B cell (primary cell): Measurements from ENCODE around the gene BID.

ENCODE experiments used
- EZH2 ChIP-seq: IDR thresholded peaks from 2 replicates; pipeline ENCODE4 v1.6.1; 2012; ENCODE audit warnings: borderline replicate concordance, low read depth, mild to moderate bottlenecking, moderate library complexity, low read length; ENCODE audit not compliant: insufficient read depth, poor library complexity, severe bottlenecking
- TF ChIP-seq, protein P1 (sequence below): fragments of 200-600 bp; IDR thresholded peaks from one replicate; pipeline ENCODE4 v1.8.0; 2022; ENCODE audit warnings: antibody characterized with exemption, mild to moderate bottlenecking

DNA sequence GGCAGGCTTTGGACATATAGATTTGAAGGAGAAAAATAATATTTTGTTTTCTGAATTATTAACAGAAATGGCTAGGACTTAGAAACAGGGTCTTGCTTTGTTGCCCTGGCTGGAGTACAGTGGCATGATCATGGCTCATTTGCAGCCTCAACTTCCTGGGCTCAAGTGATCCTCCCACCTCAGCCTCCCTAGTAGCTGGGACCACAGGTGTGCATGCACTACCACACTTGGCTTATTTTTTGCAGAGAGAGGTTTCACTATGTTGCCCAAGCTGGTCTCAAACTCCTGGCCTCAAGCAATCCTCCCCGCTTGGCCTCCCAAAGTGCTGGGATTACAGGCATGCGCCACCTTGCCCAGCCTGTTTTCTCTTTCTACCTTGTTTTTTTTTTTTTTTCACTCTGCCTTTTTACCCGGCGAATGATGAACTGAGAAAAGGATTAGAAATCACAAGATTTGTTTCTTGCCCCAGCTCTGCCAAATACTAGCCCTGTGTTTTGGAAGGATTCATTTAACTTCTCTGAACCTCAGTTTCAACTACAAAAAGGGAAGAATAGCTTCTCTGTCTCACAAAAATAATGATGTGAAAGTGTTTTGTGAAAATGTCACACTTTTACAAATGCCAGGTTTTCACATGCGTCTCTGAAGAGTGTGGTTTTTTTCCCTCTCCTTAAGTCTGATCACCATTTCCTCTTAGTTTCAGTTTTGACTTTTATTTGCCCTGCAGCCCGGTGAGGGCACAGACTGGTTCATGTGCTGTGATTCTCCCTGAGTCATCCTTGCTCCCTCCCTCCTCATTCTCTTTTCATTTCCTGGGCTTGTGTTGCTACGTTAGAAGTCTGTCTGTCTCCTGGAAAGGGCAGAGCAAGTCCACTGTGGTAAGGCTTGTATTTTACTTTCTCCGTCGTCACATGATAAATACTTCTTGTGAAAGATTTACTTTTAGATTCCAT is 68.0 kb downstream of the BID start:
- TF ChIP-seq, protein P1, sequence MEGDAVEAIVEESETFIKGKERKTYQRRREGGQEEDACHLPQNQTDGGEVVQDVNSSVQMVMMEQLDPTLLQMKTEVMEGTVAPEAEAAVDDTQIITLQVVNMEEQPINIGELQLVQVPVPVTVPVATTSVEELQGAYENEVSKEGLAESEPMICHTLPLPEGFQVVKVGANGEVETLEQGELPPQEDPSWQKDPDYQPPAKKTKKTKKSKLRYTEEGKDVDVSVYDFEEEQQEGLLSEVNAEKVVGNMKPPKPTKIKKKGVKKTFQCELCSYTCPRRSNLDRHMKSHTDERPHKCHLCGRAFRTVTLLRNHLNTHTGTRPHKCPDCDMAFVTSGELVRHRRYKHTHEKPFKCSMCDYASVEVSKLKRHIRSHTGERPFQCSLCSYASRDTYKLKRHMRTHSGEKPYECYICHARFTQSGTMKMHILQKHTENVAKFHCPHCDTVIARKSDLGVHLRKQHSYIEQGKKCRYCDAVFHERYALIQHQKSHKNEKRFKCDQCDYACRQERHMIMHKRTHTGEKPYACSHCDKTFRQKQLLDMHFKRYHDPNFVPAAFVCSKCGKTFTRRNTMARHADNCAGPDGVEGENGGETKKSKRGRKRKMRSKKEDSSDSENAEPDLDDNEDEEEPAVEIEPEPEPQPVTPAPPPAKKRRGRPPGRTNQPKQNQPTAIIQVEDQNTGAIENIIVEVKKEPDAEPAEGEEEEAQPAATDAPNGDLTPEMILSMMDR, result no peak
- no peak for TF ChIP-seq EZH2
